Measurements from ENCODE around the gene CPLX3. TPM values are rescaled to one million over a fixed set of nuclear protein-coding genes. Genes with fewer than 3 reads are reported as not detected.

Gene CPLX3
- total RNA-seq, 1 donor from 2014 or later = not detected

GRCh38 chr15:74829486-74829885 is 3.1 kb downstream of the CPLX3 start:
- no peaks in the 10 kb centered on the region for H3K36me3 Mint-ChIP-seq (ENCODE audit: low read depth)
- no peak for DNase-seq (ENCODE audit: low read depth, low spot score)
- H3K4me1 Mint-ChIP-seq = peaks cover 4% of the 10 kb centered on the region
- no peak for TF ChIP-seq CTCF (conservative IDR thresholded peaks at IDR 0.05)
- H3K27ac Mint-ChIP-seq (ENCODE audit: unreplicated experiment) = no peak overlapping the region
- H3K27me3 Mint-ChIP-seq (ENCODE audit: low read depth) = peaks cover 61% of the 10 kb centered on the region
- H3K9me3 Mint-ChIP-seq = no peaks in the 10 kb centered on the region
- H3K4me3 Mint-ChIP-seq = no peak overlapping the region

- Mint-ChIP-seq H3K9me3 (no peaks in the 10 kb centered on the region), H3K36me3 (ENCODE audit: low read depth) (no peaks in the 10 kb centered on the region), H3K4me1 (peaks cover 5% of the 10 kb centered on the region), H3K27ac (ENCODE audit: unreplicated experiment) (no peak overlapping the region), H3K4me3 (no peak overlapping the region), H3K27me3 (ENCODE audit: low read depth) (peaks cover 56% of the 10 kb centered on the region)
- no peak for DNase-seq (ENCODE audit: low read depth, low spot score)
- no peak for TF ChIP-seq CTCF (conservative IDR thresholded peaks at IDR 0.05)
These were observed 3.6 kb downstream of the CPLX3 start for GRCh38 chr15:74829991-74830390.

- Mint-ChIP-seq H3K9me3 (no peaks in the 10 kb centered on the region), H3K4me3 (no peak overlapping the region), H3K27me3 (ENCODE audit: low read depth) (peaks cover 47% of the 10 kb centered on the region), H3K27ac (ENCODE audit: unreplicated experiment) (no peak overlapping the region), H3K4me1 (peaks cover 8% of the 10 kb centered on the region), H3K36me3 (ENCODE audit: low read depth) (no peaks in the 10 kb centered on the region)
- TF ChIP-seq CTCF (conservative IDR thresholded peaks at IDR 0.05) = no peak
- DNase-seq (ENCODE audit: low read depth, low spot score) = no peak
These were observed 4.4 kb downstream of the CPLX3 start for GRCh38 chr15:74830868-74831267.

GRCh38 chr15:74831813-74832495 is 5.5 kb downstream of the CPLX3 start:
- no peak overlapping the region for H3K27ac Mint-ChIP-seq (ENCODE audit: unreplicated experiment)
- H3K4me3 Mint-ChIP-seq = no peak overlapping the region
- no peak for TF ChIP-seq CTCF (conservative IDR thresholded peaks at IDR 0.05)
- H3K4me1 Mint-ChIP-seq = peaks cover 8% of the 10 kb centered on the region
- H3K27me3 Mint-ChIP-seq (ENCODE audit: low read depth) = peaks cover 38% of the 10 kb centered on the region
- no peaks in the 10 kb centered on the region for H3K9me3 Mint-ChIP-seq
- no peak for DNase-seq (ENCODE audit: low read depth, low spot score)
- H3K36me3 Mint-ChIP-seq (ENCODE audit: low read depth) = no peaks in the 10 kb centered on the region

GRCh38 chr15:74832826-74833225 is 6.4 kb downstream of the CPLX3 start:
- no peak overlapping the region for H3K27ac Mint-ChIP-seq (ENCODE audit: unreplicated experiment)
- H3K27me3 Mint-ChIP-seq (ENCODE audit: low read depth) = peaks cover 29% of the 10 kb centered on the region
- no peak for DNase-seq (ENCODE audit: low read depth, low spot score)
- peaks cover 8% of the 10 kb centered on the region for H3K4me1 Mint-ChIP-seq
- no peak overlapping the region for H3K4me3 Mint-ChIP-seq
- TF ChIP-seq CTCF (conservative IDR thresholded peaks at IDR 0.05) = no peak
- no peaks in the 10 kb centered on the region for H3K9me3 Mint-ChIP-seq
- H3K36me3 Mint-ChIP-seq (ENCODE audit: low read depth) = no peaks in the 10 kb centered on the region
